Measurements from ENCODE around the gene IGF1R. TPM values are rescaled to one million over a fixed set of nuclear protein-coding genes. Genes with fewer than 3 reads are reported as not detected.

IGF1R gene
- total RNA-seq, 6 donors from 2014 or later = 31.0 to 142 (median 63.8) TPM

DNA sequence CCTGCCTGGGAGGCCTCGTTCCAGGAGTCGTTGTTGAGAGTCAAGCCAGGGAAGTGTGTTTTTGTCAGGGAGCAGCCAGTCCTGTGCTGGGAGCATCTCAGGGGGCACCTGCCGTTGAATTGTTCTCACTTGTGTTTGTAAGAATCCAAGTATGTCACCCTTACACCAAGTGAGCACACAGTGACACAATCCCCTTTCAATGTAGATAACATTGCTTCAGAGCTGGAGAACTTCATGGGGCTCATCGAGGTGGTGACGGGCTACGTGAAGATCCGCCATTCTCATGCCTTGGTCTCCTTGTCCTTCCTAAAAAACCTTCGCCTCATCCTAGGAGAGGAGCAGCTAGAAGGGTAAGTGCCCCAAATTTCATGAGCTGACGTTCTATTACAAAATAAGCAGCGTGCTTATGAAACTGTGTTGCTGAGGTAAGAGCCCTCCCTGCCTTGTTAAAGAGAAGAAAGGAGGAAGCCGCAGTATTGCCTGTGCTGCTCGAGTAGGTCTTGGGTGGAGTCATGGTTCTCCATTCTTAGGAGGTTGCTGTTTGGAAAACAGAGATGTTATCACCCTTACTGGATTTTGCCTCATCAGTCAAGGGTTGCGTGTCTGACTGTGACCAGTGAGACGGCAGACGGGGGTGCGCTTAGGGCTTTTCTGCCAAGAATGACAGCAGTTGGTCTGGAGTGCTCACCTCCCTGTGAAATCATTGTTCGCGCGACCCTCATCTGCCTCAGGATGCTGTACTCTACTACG lies 251.1 kb downstream of the IGF1R start:
- Histone ChIP-seq H3K27me3 (no peaks in the 10 kb centered on the region), H3K4me1 (peaks cover 8 to 27% (median 16%) of the 10 kb centered on the region in 4 donors), H3K27ac (peak overlapping the region; percentile 57 to 78 (median 68)), H3K4me3 (no peak overlapping the region), H3K36me3 (peaks cover 0 to 13% (median 0%) of the 10 kb centered on the region in 4 donors), H3K9me3 (no peaks in the 10 kb centered on the region)
- DNase-seq (peak in 1 of 2 donors; percentile 51), ATAC-seq (ENCODE audit: low FRiP score in 2 of 2) (peak; percentile 15 to 79)
- TF ChIP-seq, protein P1, sequence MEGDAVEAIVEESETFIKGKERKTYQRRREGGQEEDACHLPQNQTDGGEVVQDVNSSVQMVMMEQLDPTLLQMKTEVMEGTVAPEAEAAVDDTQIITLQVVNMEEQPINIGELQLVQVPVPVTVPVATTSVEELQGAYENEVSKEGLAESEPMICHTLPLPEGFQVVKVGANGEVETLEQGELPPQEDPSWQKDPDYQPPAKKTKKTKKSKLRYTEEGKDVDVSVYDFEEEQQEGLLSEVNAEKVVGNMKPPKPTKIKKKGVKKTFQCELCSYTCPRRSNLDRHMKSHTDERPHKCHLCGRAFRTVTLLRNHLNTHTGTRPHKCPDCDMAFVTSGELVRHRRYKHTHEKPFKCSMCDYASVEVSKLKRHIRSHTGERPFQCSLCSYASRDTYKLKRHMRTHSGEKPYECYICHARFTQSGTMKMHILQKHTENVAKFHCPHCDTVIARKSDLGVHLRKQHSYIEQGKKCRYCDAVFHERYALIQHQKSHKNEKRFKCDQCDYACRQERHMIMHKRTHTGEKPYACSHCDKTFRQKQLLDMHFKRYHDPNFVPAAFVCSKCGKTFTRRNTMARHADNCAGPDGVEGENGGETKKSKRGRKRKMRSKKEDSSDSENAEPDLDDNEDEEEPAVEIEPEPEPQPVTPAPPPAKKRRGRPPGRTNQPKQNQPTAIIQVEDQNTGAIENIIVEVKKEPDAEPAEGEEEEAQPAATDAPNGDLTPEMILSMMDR (IDR thresholded peaks at IDR 0.05) = no peak
- TF ChIP-seq EP300 (IDR thresholded peaks at IDR 0.05) (peak in 2 of 4 donors; percentile 55 to 89), POLR2AphosphoS5 (IDR thresholded peaks at IDR 0.05) (peak in 1 of 2 donors; percentile 54)
- 67 to 70% methylated on average over 20 of the region's 20 CpGs for WGBS, 2 donors

DNA sequence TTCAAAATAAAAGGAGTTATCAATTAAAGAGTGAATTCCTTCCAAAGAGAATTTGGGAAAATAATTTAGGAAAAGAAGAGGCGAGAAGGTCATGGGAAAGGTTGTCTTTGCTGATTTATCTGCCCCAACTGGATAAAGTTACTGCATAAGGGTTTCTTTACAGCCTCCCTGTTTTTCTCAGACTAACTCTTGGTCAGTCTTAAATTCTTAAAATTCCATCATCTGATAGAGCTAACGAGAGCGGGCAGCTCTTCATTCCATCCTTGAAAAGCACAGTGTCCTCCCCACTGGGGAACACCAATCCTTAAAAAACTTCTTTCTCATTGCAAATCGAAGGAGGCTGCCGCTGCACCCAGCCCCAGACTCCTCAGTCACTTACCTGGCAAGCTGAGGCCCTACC lies 252.0 kb downstream of the IGF1R start:
- Histone ChIP-seq H3K4me3 (no peak overlapping the region), H3K27ac (peak overlapping the region; percentile 10 to 78 (median 68)), H3K36me3 (peaks cover 0 to 16% (median 0%) of the 10 kb centered on the region in 4 donors), H3K9me3 (no peaks in the 10 kb centered on the region), H3K27me3 (no peaks in the 10 kb centered on the region), H3K4me1 (peaks cover 8 to 31% (median 19%) of the 10 kb centered on the region in 4 donors)
- TF ChIP-seq, protein P1 (IDR thresholded peaks at IDR 0.05) = no peak
- TF ChIP-seq POLR2A (IDR thresholded peaks at IDR 0.05) (no peak), POLR2AphosphoS5 (IDR thresholded peaks at IDR 0.05) (no peak), EP300 (IDR thresholded peaks at IDR 0.05) (no peak)
- WGBS, 2 donors = 71 to 77% methylated on average over 5 of the region's 5 CpGs
- DNase-seq = no peak
- no peak for ATAC-seq (ENCODE audit: low FRiP score in 2 of 2)

DNA sequence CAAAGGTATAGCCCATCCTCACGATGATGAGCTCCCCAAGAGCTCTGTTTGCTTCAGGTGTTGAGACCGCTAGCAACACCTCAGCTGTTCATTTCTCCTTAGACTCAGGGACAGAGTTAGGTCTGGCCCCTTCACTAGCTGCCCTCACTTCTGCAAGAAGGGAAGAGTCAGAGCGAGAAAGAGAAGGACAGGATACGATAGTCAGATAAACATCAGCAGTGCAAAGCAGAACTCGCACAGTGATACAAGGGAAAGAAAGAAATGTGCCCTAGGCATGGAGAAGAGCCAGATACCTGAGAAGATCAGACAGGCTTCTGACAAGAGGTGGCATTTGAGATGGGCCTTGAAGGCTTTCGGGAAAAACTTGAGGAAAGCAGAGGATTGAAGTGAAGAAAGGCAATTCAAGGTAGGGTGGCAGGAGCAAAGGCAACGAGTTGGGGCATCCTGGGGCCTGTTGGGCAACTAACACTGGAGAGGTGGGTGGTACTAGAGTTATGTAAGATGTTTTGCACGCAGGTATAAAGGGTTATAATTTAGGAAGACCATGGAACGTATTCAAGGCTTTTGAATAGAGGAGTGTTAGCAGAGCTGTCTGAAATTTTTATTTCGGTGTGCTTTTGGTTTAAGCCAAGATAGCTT lies 253.2 kb downstream of the IGF1R start:
- Histone ChIP-seq H3K4me3 (no peak overlapping the region), H3K36me3 (peaks cover 0 to 17% (median 0%) of the 10 kb centered on the region in 4 donors), H3K27ac (peak overlapping the region in 2 of 4 donors; percentile 3 to 32), H3K4me1 (peaks cover 7 to 39% (median 24%) of the 10 kb centered on the region in 4 donors), H3K27me3 (no peaks in the 10 kb centered on the region), H3K9me3 (no peaks in the 10 kb centered on the region)
- TF ChIP-seq EP300 (IDR thresholded peaks at IDR 0.05) (no peak), POLR2A (IDR thresholded peaks at IDR 0.05) (no peak), POLR2AphosphoS5 (IDR thresholded peaks at IDR 0.05) (no peak)
- TF ChIP-seq, protein P1 (IDR thresholded peaks at IDR 0.05) = no peak
- 72 to 74% methylated on average over 10 of the region's 10 CpGs for WGBS, 2 donors
- no peak for ATAC-seq (ENCODE audit: low FRiP score in 2 of 2)
- no peak for DNase-seq

DNA sequence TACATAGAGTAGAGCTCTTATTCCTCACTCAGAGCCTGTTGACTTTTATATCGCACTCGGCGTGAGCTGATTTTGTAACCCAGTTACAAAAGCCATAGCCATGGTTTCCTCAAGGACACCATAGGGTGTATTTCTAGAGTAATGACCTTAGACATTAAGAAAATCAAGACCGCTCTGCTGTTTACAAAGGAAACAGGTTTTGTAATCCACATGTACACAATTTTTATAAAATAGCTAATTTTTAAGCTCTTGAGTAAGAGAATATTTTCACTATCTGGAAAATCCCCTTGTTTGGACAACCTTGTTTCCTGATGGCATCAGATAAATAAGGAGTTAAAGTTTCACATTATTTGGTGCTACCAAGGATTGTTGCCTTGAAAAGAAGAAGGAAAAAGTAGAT lies 254.6 kb downstream of the IGF1R start:
- DNase-seq (no peak), ATAC-seq (ENCODE audit: low FRiP score in 2 of 2) (no peak)
- Histone ChIP-seq H3K9me3 (no peaks in the 10 kb centered on the region), H3K27ac (peak overlapping the region in 1 of 4 donors; percentile 32), H3K4me1 (peaks cover 20 to 46% (median 36%) of the 10 kb centered on the region in 4 donors), H3K27me3 (no peaks in the 10 kb centered on the region), H3K4me3 (no peak overlapping the region), H3K36me3 (peaks cover 0 to 7% (median 0%) of the 10 kb centered on the region in 4 donors)
- 66 to 82% methylated on average over 4 of the region's 4 CpGs for WGBS, 2 donors
- TF ChIP-seq, protein P1 (IDR thresholded peaks at IDR 0.05) = no peak
- TF ChIP-seq POLR2AphosphoS5 (IDR thresholded peaks at IDR 0.05) (no peak), POLR2A (IDR thresholded peaks at IDR 0.05) (no peak), EP300 (IDR thresholded peaks at IDR 0.05) (no peak)
